NCI-H2107 treated with DMSO at 0.1 percent for 48 hours (cell line): ENCODE data around the gene VAV3.
"Not testable (repeated sequence)": the region's sequence is repeated elsewhere in the genome, so short reads cannot be mapped to it uniquely, and the experiment has no call there.

Experiments
- DNase-seq: peaks from one replicate; lab custom pipeline; 2025; ENCODE audit not compliant: unreplicated experiment; lab: John Stamatoyannopoulos, UW

The VAV3 gene

DNA sequence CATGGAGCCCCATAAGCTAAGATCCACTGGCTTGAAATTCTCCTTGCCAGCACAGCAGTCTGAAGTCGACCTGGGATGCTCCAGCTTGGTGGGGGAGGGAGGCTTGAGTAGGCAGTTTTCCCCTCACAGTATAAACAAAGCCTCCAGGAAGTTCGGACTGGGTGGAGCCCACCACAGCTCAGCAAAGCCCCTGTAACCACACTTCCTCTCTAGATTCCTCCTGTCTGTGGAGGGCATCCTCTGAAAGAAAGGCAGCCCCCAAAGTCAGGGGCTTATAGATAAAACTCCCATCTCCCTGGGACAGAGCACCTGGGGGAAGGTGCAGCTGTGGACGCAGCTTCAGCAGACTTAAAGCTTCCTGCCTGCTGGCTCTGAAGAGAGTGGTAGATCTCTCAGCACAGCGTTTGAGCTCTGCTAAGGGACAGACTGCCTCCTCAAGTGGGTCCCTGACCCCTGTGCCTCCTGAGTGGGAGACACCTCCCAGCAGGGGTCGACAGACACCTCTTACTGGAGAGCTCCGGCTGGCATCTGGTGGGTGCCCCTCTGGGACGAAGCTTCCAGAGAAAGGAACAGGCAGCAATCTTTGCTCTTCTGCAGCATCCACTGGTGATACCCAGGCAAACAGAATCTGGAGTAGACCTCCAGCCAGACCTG lies 120.3 kb downstream of the VAV3 start:
- not testable (repeated sequence) for DNase-seq

DNA sequence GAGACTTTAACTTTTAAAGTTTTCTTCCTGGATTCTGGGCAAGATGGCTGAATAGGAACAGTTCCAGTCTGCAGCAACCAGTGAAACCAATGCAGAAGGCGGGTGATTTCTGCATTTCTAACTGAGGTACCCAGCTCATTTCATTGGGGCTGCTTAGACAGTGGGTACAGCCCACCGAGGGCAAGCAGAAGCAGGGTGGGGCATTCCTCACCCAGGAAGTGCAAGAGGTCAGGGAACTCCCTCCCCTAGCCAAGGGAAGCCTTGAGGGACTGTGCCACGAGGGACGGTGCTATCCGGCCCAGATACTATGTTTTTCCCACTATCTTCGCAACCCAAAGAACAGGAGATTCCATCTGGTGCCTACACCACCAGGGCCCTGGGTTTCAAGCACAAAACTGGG lies 121.0 kb downstream of the VAV3 start:
- DNase-seq, result no peak

DNA sequence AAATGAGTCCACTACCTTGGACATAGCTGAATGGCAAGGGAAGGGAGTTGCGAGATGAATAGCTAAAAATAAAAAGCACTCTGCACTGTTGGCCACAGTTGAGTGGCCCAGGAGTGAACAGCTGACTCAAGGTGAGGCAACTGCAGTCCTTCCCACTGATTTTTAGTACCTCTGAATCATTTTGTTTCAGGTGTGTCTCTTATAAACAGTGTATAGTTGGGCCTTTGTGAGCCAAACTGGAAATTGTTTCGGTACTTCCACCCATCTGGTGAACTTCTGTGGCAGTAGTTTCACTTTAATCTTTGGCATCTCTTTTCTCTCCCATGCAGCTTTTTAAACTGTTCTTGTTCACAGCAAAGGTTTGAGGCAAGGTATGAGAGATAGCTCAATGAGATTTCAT lies 122.7 kb downstream of the VAV3 start:
- no peak for DNase-seq

DNA sequence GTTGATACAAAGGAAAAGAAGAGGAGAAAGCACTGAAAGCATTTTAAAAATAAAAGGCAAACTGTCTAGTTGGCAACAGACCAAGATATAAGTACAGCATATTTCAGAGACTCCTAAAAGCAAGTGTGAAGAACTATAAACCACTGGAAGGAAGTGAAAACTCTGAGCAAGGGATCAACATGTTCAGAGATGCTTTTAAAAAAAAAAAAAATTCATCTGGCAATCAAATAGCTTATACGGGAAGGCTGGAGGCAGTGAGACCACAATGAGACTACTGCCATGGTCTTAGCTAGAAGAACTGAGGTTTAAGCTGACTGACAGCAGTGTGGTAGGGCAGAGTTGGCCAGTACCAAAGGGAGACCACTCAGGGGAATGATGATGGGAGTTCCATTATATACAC lies 124.3 kb downstream of the VAV3 start:
- DNase-seq, result no peak

DNA sequence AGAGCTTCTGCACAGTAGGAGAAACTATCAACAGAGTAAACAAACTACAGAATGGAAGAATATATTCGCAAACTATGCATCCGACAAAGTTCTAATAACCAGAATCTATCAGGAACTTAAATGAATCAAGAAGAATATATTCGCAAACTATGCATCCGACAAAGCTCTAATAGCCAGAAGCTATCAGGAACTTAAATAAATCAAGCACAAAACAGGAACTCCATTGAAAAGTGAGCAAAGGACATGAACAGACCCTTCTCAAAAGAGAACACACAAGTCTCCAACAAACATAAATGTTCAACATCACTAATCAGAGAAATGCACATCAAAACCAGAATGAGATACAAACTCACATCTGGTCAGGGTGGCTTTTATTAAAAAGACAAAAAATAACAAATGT lies 126.9 kb downstream of the VAV3 start:
- DNase-seq, result no peak

DNA sequence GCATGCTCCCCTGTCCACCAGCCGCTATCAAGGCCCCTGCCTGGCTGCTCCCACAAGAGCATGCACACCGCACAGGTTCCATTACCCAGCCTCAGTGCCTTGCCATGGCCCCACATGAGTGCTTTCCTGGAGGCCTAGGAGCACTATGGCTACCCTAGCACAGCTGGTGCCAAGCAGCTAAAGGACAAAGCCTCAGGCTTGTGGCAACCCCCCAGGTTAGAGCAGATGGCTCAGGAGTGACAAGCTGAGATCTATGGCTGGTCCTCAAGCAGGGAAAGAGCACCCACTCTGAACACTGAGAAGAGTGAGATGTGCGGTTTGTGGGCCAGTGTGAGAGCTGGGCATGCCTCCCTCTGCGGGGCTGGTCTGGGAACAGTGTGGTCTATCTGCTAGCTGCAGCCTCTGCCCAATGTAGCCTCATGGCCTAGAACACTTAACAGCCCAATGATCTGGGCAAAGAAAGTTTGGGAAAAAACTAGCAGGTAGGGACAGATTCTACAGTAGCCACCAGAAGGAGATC lies 129.8 kb downstream of the VAV3 start:
- DNase-seq, result no peak

DNA sequence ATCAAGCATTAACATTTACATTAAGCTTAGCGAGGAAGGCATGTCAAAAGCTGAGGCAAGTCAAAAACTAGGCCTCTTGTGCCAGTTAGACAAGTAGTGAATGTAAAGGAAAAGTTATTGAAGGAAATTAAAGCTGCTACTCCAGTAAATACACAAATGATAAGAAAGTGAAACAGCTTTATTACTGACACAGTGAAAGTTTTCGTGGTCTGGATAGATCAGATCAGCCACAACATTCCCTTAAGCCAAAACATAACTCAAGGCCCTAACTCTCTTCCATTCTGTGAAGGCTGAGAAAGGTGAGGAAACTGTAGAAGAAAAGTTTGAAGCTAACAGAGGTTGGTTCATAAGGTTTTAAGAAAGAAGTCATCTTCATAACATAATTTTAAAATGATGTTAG lies 131.9 kb downstream of the VAV3 start:
- no peak for DNase-seq

DNA sequence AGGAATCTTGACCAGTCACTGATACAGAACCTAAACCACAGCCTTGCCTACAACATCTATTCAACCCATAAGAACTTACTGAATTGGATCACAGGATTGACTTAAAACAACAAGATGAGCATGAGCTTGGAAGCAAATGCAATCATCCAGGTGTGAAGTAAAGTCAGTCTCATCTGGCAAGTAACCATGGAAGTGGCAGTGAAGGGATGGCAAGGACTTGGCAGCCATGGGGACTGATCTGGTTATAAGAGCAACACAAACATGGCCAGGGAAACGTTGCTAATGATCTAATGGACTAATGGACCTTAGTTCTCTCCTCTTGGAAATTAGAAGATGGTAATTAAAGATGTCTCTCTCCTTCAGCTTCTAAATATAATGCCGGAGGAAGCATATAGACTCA lies 133.1 kb downstream of the VAV3 start:
- DNase-seq, result no peak

DNA sequence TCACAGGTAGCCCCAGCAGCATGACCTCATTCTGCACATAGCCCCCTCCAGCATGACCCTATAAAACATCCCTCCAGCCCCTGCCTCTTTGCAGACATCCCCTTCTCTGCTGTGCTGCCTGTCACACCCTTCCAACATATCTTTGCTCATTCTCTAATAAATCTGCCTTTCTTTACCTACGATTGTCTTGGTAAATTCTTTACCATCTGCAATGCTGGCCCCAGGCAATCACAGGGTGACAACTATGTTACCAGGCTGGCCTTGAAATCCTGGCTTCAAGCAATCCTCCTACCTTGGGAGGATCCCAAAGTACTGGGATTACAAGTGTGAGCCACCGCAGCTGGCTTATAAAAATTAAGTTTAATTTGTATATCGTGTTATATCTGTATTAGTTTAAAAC lies 134.5 kb downstream of the VAV3 start:
- DNase-seq, result no peak

DNA sequence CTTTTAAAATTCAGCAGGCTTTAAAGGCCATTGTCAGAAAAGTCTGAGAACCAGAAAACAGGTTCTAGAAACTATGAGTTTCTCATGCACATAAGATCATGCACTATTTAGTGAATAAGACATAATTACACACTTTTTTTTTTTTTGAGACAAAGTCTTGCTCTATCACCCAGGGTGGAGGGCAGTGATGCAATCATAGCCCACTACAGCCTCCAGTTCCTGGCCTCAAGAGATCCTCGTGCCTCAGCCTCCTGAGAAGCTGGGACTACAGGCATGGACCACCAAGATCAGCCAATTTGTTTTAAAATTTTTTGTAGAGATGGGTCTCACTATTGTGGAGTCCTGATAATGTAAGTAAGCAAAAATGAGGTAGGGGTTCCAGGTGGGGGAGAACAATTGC lies 134.9 kb downstream of the VAV3 start:
- no peak for DNase-seq

DNA sequence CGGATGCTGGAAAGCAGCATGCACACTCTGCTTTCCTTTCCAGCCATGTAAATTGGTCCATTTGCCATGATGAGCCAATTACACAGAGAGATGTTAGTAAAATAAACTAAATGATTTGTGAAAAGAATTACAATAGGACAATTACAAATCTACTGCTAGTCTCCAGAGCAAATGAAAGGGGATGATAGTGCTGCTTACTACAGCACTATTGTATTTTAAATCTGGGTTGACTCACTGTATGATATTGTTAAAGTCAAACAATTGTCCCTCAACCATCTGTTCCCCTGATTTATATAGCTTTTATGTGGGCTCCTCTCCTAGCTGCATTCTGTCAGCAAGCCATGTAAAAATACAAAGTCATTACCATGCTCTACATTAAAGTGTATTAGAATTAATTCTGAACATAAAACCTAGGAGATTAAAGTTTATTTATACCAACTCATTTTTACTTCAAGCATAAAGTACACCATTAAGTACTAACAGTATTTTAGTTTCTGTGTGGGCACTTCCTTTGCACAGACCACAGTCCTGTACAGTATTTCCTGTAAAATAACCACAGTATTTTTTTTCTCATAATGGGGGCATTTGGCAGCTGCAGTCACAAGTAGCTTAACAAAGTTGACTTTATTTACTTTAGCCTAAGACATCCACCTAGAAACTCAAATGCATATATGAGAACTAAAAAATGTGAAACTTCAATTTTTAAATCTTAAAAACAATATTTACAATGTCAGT lies 135.8 kb downstream of the VAV3 start:
- no peak for DNase-seq

DNA sequence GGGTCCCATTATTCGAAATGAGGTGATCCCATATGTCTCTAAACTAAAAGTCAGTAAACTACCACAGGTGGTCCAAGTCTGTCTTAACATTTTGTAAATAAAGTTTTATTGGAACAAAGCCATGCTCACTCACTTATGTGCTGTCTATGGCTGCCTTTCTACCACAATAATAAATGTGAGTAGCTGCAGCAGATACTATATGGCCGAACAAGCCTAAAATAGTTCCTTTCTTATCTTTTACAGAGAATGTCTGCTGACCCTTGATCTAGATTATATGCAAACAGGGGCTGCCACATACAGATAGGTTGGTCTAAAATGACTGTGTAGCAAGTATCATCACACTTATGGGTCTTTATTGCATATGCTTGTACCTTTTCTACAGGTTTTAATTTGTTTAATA lies 140.0 kb downstream of the VAV3 start:
- DNase-seq, result no peak

DNA sequence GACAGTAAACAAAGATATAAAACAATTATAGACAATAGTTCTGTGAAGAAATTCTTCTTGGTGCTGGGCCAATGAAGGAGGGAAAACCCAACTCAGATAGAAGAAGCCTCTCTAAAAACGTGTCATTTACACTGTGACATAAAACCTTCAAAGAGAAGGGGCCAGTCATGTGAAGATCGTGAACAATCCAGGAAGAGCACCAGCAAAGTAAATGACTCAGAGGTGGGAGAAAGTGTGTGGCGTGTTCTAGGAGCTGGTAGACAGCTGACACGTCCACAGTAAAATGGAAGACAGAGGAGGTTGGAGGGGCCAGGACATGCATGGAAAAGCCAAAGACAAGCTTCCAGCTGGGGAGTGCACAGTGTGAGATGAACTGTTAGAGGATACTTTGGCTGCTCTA lies 143.6 kb downstream of the VAV3 start:
- no peak for DNase-seq

DNA sequence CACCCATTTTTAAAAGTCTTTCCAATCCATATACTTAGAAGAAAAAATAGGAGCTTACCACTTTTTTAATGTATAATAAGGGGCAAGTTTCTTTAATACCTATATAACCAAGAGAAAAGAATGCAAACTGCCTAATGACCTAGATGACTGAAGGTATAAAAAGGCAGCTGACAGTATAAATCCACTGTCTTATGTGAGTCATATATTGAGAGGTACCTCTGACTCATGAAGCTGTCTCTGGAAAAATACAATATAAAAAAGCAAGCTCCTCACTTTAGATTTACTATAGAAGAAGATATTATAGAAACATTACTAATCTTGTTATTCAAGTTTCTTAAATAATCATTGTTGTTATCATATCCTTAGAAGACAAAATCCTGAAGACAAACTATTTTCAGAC lies 144.2 kb downstream of the VAV3 start:
- no peak for DNase-seq

DNA sequence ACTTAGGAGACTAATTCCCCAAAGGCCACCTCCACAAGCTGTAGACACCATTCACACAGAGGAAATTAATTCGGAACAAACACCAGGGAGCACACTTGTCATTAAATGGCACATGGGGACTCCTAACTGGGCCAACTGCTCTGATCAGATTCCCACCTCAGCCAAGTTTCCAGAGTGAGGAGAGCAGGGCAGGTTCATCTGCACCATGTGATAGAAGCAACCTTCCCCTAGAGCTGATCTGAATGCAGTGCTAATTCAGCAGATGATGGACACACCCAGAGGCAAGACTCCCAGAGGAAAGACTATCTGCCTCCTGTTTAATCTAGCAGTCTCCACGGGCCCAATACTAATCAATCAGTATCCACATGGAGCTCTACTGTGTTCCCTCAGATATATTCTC lies 147.0 kb downstream of the VAV3 start:
- DNase-seq, result no peak

DNA sequence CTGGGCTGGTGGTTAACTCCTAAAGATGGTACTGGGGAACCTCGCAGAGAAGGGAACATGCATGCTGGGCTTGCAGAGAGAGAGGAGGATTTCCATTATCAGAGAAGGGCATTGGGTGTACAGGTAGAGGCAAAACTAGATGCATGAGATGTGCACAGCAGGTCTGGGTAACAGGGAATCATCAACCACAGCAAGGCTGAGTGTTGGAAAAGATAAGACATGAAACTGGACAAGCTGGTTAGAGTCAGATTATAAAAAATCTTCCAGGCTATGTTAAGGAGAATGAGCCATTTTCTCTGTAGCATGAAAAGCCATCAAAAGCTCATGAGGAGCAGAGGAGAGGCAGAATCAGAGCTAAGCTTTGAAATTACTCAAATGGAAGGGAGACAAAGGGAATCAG lies 147.8 kb downstream of the VAV3 start:
- DNase-seq, result no peak

DNA sequence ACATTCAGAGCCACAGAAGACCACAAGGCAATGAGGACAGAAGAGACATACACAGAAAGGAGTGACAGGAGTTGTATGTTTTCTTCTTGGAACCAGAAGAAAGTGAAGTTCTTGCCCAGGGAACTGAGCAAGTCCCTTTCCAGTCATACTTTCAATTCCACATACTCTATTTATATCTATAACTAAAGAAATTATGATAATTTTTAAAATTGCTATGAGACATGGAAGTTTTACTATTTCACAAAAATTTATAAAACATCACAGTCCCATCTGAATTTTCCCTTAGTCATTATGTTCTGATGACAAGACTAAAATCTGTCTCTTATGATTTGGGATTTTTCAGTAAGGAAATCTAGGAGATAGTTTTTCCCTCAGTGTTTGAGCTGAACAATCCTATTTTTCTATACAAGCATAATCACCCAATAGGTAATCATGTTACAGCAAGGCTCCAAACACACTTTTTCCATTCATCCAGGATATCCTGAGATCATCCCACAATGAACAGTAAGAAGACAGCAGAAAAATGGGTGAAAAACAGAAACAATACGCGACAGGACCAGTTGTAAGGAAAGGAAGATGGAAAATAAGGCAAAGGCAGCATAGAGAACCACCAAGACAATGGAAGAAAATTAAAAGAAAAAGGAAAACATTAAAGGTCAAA lies 154.6 kb downstream of the VAV3 start:
- DNase-seq, result no peak

DNA sequence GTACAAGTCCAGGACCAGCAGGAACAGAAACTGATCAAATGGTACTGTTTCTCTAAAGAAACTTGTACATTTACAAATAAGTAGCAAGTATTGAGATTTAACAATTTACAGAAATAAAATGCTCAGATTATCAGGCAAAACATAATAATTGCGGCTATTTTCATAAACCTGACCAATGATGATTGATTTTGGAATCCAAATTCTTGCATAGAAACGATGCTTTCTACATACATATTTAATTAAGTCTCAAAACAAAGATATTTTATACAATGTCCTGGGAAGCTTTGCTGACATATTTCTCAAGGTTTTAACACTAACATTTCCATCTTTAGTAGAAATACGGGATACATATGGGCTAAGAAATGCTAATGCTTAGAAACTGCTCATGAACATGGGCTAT lies 157.1 kb downstream of the VAV3 start:
- no peak for DNase-seq

DNA sequence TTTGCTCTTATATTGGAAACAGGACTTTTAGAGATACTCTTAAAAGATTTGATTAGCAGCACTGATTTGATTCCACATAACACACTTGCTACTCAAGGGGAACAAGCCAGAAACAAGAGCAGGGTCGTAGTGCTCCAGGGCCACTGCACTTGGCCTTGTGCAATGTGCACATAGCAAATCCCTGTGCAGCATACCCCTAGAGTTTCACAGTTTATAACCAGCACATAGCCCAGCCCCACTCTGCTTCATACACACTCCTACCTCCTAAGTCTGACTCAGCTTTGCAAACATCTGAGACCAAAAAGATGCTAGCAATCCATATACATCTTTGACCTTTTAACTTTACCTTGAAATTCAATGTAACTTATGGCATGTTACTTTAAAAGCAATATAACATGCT lies 157.6 kb downstream of the VAV3 start:
- no peak for DNase-seq

DNA sequence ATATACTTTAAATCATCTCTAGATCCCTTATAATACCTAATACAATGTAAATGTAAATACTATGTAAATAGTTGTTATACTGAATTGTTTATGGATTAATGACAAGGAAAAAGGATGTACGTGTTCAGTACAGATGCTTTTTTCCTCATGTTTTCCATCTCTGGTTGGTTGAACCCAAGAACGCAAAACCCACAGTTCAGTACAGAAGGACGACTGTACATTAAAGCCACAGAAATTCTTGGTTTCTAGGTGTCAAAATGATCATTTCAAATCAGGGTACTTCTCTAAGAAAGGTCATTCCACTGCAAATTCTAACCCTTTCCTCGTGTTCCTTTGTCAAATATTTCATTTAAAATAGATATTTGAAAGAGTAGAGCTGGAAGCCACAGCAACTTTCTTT lies 158.1 kb downstream of the VAV3 start:
- no peak for DNase-seq

DNA sequence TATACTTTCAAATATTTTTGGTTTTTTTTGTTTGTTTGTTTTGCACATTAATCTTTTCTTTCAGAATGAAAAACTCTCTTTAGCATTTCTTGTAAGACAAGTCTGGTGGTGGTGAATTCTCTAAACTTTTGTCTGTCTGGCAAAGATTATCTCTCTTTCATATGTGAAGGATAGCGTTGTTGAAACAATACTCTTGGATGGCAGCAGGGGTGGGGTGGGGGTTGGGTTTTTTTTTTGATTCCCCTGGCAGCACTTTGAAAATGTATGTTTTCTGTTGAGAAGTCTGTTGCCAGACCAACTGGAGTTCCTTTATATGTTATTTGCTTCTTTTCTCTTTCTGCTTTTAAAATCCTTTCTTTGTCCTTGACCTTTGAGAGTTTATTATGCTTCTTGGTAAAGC lies 160.2 kb downstream of the VAV3 start:
- DNase-seq, result no peak

DNA sequence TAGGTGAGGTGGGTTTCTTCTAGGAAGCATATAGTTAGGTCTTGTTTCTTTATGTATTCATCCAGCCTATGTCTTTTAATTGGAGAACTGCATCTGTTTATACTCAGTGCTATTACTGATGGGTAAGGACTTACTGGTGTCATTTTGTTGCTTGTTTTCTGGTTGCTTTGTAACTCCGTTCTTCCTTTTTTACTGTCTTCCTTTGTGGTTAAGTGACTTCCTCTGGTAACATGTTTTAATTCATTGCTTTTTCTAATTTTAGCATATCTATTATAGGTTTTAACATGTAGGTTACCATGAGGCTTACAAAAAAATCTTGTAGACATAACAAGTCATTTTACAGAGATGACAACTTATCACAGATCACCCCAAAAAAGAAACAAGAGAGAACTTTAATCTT lies 160.8 kb downstream of the VAV3 start:
- DNase-seq, result no peak
